Right hindlimb (tissue), 1 donor: ENCODE measurements around the gene HOXA5.
A peak's percentile ranks its signal among the peaks of the same experiment; 100 is the strongest.

Experiments
- DNase-seq: peaks from one replicate; pipeline ENCODE4 v3.0.0-alpha.2; 2018

HOXA5 gene

GRCh38 chr7:27143023-27143949 lies at the start of gene HOXA5:
Gene HOXA5, minus strand, starts transcription at chr7:27143681. Its CDS starts 74 bp downstream, at chr7:27143607.
- DNase-seq: peak; percentile 83

DNA sequence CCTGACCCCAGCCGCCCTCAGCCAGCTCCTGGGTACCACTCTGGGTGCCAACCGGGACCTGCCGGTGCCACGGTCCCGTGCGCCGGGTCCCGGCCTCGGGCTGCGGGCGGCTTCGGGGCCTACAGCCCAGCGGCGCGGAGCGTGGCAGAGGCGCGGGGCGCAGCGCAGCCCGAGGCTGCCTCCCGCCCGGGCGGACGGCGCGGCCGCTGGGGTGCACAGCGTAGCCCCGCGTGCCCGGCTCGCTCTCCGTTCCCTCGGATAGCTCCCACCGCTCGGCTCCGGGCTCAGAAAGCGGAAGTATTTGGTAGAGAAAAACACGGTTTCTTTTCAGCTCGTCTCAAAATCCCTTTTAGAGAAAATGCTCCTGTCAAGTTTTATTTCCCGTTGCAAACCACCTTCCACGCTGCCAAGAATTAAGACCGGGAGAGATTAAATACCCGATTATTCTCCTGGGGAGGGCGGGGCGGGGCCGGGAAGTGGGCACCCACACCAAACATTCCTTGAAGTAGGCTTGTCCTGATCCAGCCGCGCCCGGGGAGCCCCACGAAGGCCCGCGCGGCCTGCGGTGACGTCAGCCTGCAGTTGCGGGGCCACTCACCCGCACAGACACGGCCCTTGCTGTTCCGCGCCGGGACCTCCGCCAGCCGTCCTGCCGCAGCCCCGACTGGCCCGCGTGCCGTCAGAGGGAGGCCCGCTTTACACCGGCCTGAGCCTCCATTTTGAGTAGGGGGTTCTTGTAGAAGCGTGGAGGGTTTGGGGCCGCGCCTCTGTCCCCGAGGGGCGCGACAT lies 49.3 kb upstream of the HOXA5 start:
- peak; percentile 57 for DNase-seq

GRCh38 chr7:27191833-27192545 lies 48.5 kb upstream of the HOXA5 start:
- DNase-seq: peak; percentile 55

DNA sequence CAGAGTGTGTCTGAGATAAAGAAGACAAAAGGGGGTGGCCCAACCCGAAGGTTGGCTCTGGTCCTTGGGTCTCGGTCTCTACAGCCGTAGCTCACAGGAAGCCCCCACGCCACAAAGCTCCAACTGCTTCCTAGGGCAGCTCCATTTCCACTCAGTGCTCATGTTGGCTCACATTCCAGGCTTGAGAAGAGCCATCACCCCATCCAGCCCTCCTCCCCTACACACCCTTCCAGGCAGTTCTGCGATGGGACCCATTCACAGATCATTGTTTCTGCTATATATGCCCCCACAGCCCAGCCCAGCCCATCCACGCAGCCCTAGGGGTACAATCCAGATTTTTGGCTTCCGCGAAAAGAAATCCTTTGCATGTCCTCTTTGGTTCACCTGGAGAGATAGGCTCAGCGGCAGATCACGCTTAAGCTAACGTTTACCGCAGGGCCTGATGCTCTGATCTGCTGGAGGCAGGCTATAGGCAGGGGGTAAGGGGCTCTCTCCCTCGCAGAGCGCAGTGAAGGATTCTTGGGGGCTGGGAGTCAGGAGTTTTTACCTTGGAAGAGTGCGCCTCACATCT lies 47.8 kb upstream of the HOXA5 start:
- DNase-seq: peak; percentile 22

- DNase-seq: peak; percentile 24
Measured at GRCh38 chr7:27189997-27190748, 46.7 kb upstream of the HOXA5 start.

DNA sequence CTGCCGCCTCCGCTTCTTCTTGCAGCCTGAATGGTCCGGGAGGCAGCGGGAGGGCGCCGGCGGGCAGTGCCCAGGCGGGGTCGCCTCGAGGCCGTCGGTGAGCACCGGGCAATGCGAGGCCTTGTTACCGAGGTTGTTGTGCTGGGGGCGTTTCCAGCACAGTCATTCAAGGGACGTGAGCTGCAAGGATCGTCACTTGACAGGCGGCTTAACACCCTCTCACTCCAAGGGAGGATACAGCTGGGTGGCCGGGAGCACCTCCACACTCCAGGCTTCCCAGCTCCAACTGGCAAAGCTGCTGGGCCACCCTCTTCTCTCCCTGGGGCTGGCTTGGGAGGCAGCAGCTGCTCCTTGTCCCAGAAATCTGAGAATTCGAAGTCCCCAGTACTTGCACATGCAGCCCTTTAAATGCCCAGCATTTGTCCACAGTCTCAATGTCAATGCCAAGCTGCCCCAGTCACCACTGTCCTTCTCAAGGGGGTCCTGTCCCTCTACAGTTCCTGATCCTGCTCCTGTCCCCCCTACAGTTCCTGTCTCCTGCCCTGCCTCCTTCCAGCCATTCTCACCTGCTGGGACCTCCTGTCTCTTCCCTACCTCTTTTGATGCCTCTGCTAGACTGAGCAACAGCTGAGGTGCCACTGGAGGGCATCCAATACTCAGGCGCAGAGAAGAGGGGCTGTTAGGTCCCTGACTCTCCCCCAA lies 46.0 kb upstream of the HOXA5 start:
- DNase-seq: peak; percentile 41

- peak; percentile 54 for DNase-seq
Measured at GRCh38 chr7:27188386-27189294, 45.2 kb upstream of the HOXA5 start.

GRCh38 chr7:27187475-27188385 lies 44.2 kb upstream of the HOXA5 start:
- peak; percentile 45 for DNase-seq

GRCh38 chr7:27186668-27187474 lies 43.4 kb upstream of the HOXA5 start:
- DNase-seq: no peak

- DNase-seq: peak; percentile 32
Measured at GRCh38 chr7:27185854-27186667, 42.6 kb upstream of the HOXA5 start.

DNA sequence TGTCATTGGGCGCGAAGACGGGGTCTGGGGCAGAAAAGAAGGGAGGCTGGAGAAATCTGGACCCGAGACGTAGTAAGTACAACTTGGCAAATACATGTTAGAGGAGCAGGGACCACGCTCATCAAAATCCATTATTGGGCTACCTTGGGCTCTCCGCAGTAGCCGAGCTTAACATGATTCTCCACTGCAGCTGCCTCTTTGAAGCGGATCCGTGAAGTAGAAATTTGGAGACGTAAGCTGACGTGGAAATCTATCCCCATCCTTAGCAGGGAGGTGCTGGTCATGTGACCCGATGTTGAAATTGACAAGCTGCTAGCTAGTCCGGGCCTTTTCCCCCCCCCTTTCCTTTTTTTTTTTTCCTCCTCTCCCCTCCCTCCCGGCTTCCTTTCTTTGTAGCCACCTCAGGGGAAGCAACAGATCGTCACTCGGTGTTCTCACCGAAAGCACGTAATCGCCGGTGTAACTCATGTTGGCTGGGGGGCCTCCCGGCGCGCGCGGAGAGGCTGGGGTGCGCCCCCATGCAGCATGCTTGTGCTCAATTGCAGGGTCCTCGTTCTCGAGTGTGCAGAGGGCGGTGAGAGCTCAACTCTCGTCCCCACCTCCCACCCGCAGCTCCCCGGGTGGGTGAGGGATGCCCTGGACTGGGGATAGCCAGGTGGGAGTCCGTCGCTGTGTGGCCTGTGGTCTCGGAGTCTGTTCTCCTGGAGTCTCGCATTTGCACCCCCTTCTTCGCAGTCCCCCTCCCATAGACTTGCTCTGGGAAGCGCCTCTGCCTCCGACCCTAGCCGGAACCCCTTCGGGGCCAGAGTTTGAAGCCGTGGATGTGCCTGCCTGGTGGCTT lies 41.8 kb upstream of the HOXA5 start, which contains the start of gene HOXA11:
Gene HOXA11, minus strand, starts transcription at position 220 of the 841 bp plus-strand sequence. Its CDS starts 88 bp downstream, at position 132.
- peak; percentile 82 for DNase-seq

- peak; percentile 67 for DNase-seq
Measured at GRCh38 chr7:27184337-27185012, 41.0 kb upstream of the HOXA5 start.

- DNase-seq: peak; percentile 64
Measured at GRCh38 chr7:27183682-27184336, 40.3 kb upstream of the HOXA5 start.

DNA sequence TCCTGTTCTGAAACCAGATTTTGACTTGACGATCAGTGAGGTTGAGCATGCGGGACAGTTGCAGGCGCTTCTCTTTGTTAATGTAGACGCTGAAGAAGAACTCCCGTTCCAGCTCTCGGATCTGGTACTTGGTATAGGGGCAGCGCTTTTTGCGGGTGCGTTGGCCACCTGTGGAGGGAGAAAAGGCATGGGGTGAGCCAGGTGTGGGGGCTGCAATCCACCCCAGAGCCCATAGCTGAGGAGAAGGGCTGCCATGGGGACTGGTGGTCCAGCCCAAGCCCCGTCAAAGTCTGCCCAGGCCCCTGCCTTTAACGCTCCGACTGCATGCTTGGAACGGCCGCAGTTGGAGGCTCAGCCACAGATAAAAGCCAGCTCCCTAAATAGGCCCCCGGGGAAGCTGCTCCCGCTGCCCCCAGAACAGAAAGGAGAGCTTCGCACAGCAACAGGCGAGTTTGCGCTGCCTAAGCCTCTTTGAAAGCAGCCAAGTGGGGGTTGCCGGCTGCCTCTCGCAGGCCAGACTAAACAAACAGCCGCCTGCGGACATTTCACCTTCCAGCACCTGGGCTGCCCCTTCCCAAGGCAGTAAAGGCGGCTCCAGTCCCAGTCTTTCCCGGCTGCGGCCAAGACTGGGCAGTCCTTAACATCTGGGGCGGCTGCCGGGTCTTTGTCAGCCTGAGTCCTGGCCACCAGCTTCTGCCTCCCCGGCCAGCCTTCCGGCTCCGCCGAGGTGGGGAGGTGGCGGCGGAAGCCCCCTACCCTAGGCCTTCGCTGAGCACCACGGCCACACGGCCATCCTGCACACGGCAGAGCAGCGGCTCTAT lies 39.6 kb upstream of the HOXA5 start:
- peak; percentile 65 for DNase-seq
